Caco-2 (cell line): ENCODE results near the gene ECE2. TPM values are rescaled to one million over a fixed set of nuclear protein-coding genes. Genes with fewer than 3 reads are reported as not detected.

Source experiments
- BruUV-seq: library from RNA; stranded (reverse); fragments of 400-500 nt; replicated peaks from 2 replicates; lab custom pipeline; 2021; lab: Mats Ljungman, UMichigan
- CTCF ChIA-PET: fragments of 300-600 bp; sonication (Branson Sonifier 250); formaldehyde crosslinking; loops from one replicate; lab custom pipeline; 2022; ENCODE audit warnings: antibody characterized with exemption; lab: Charles Lee
- POLR2A ChIA-PET: fragments of 300-600 bp; sonication (Branson Sonifier 250); formaldehyde crosslinking; loops from one replicate; lab custom pipeline; 2022; ENCODE audit warnings: antibody characterized with exemption; lab: Charles Lee
- DNase-seq, 2 experiments: peaks; one replicate each; pipeline versions ENCODE4 v3.0.0 to v3.0.0-alpha.2; 2020 to 2022
- H3K27me3 ChIP-seq: replicated peaks from 2 replicates; pipeline ENCODE4 v1.6.0; 2011; ENCODE audit warnings: low read length; ENCODE audit not compliant: control insufficient read depth, insufficient read depth
- H3K36me3 ChIP-seq: 2 replicates; pipeline ENCODE4 v1.5.1; 2011; ENCODE audit warnings: low read length; ENCODE audit not compliant: control insufficient read depth, insufficient read depth
- H3K4me1 ChIP-seq: fragments of 250-450 bp; sonication (Bioruptor Pico); 2 replicates; pipeline ENCODE4 v1.5.1; 2020; ENCODE audit warnings: mild to moderate bottlenecking
- H3K4me3 ChIP-seq: 2 replicates; pipeline ENCODE4 v1.5.1; 2011; ENCODE audit warnings: low read depth, mild to moderate bottlenecking, control low read depth, low read length
- H3K9me3 ChIP-seq: fragments of 250-450 bp; sonication (Bioruptor Pico); 2 replicates; pipeline ENCODE4 v1.5.1; 2020; ENCODE audit warnings: mild to moderate bottlenecking, moderate library complexity
- H3K27ac Mint-ChIP-seq: one replicate; pipeline ENCODE4 v1.8.0; 2022; ENCODE audit warnings: mixed read lengths; ENCODE audit not compliant: unreplicated experiment
- H3K27me3 Mint-ChIP-seq: one replicate; pipeline ENCODE4 v1.8.0; 2022; ENCODE audit warnings: mixed read lengths; ENCODE audit not compliant: insufficient read depth, unreplicated experiment
- H3K36me3 Mint-ChIP-seq: one replicate; pipeline ENCODE4 v1.8.0; 2022; ENCODE audit warnings: mild to moderate bottlenecking, mixed read lengths; ENCODE audit not compliant: insufficient read depth, unreplicated experiment
- H3K4me1 Mint-ChIP-seq: one replicate; pipeline ENCODE4 v1.8.0; 2022; ENCODE audit warnings: low read depth, mixed read lengths; ENCODE audit not compliant: unreplicated experiment
- H3K4me3 Mint-ChIP-seq: one replicate; pipeline ENCODE4 v1.8.0; 2022; ENCODE audit warnings: mild to moderate bottlenecking, moderate library complexity, mixed read lengths; ENCODE audit not compliant: unreplicated experiment
- H3K9me3 Mint-ChIP-seq: one replicate; pipeline ENCODE4 v1.8.0; 2022; ENCODE audit warnings: mixed read lengths; ENCODE audit not compliant: unreplicated experiment
- intact Hi-C: fragments of 100-400 bp; cut with micrococcal nuclease; formaldehyde crosslinking; loops from one replicate; pipeline ENCODE4 v1.10.0; 2022; ENCODE audit not compliant: unreplicated experiment
- total RNA-seq: library from RNA; stranded (reverse); gene quantifications from 2 replicates; pipeline ENCODE4 v1.2.3, GENCODE V29; 2022
- TF ChIP-seq, protein P1 (sequence below), 2 experiments: fragments of 200-600 bp in 1 of 2; IDR thresholded peaks; 1 replicate in 1 of 2; 2 replicates in 1 of 2; pipeline versions ENCODE4 v1.5.1 to v1.8.0; 2011 to 2022; ENCODE audit warnings: antibody characterized with exemption in 1 of 2, control low read depth in 1 of 2, inconsistent platforms in 1 of 2, low read depth in 1 of 2, low read length in 1 of 2, mild to moderate bottlenecking in 1 of 2, moderate library complexity in 1 of 2; ENCODE audit not compliant: insufficient read depth in 1 of 2, severe bottlenecking in 1 of 2, unreplicated experiment in 1 of 2

The ECE2 gene
- total RNA-seq, 1 experiment from 2014 or later, result not detected

DNA sequence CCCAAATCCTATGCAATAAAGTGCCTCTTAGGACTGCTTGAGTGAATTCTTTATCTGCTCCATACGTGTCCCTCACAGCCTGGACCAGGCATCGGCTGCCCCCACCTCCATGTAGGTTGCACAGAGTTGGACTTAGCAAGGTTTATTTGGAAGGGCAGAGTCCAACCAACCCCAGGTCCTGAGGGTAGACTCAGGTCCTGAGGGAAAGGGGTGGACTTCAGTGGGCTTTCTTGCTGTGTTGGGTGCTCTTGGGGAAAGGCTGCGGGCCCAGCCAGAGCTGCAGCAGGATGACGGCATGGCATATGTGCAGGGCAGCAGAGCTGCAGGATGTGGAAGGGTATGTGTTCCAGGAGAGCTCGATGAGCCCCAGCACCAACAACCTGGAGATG is 33.5 kb upstream of the ECE2 start:
- no peaks in the 10 kb centered on the region for H3K4me1 Mint-ChIP-seq
- H3K4me1 ChIP-seq, result no peaks in the 10 kb centered on the region
- intact Hi-C loops, result no loop called here
- no peak overlapping the region for H3K4me3 ChIP-seq
- POLR2A ChIA-PET, result no interaction called here
- peaks cover 28% of the 10 kb centered on the region for H3K36me3 Mint-ChIP-seq
- TF ChIP-seq, protein P1, sequence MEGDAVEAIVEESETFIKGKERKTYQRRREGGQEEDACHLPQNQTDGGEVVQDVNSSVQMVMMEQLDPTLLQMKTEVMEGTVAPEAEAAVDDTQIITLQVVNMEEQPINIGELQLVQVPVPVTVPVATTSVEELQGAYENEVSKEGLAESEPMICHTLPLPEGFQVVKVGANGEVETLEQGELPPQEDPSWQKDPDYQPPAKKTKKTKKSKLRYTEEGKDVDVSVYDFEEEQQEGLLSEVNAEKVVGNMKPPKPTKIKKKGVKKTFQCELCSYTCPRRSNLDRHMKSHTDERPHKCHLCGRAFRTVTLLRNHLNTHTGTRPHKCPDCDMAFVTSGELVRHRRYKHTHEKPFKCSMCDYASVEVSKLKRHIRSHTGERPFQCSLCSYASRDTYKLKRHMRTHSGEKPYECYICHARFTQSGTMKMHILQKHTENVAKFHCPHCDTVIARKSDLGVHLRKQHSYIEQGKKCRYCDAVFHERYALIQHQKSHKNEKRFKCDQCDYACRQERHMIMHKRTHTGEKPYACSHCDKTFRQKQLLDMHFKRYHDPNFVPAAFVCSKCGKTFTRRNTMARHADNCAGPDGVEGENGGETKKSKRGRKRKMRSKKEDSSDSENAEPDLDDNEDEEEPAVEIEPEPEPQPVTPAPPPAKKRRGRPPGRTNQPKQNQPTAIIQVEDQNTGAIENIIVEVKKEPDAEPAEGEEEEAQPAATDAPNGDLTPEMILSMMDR (IDR thresholded peaks at IDR 0.05; ENCODE audit: insufficient read depth in 1 of 2, low read depth in 1 of 2, low read length in 1 of 2, severe bottlenecking in 1 of 2, unreplicated experiment in 1 of 2), result no peak
- no peak for DNase-seq
- H3K4me3 Mint-ChIP-seq, result no peak overlapping the region
- H3K27me3 Mint-ChIP-seq, result no peaks in the 10 kb centered on the region
- no peaks in the 10 kb centered on the region for H3K9me3 ChIP-seq
- CTCF ChIA-PET, result interaction anchor here (0.6 kb wide), 1 partner anchor 22 kb away, joined by 4 read pairs; no protein-coding TSS in a partner anchor
- H3K27ac Mint-ChIP-seq, result no peak overlapping the region
- H3K9me3 Mint-ChIP-seq, result no peaks in the 10 kb centered on the region
- no peaks in the 10 kb centered on the region for H3K27me3 ChIP-seq
- no TSS peak for BruUV-seq
- H3K36me3 ChIP-seq, result no peaks in the 10 kb centered on the region; the same call in 1 of the 2 replicates

- Histone ChIP-seq H3K27me3 (no peaks in the 10 kb centered on the region), H3K4me3 (peak within 1 kb of the TSS; percentile 89), H3K36me3 (no peaks in the 10 kb centered on the region; the same call in 1 of the 2 replicates), H3K4me1 (no peaks in the 10 kb centered on the region), H3K9me3 (no peaks in the 10 kb centered on the region)
- peaks cover 27% of the 10 kb centered on the region for H3K36me3 Mint-ChIP-seq
- no peaks in the 10 kb centered on the region for H3K9me3 Mint-ChIP-seq
- peak; percentile 87 to 91 for DNase-seq
- ChIA-PET POLR2A (no interaction called here), CTCF (interaction anchor here (1.0 kb wide), 1 partner anchor 9 kb away, joined by 4 read pairs; no protein-coding TSS in a partner anchor)
- intact Hi-C loops, result loop anchor here (1.0 to 2.0 kb wide), 3 partner anchors 18 to 104 kb away; no protein-coding TSS in a partner anchor
- BruUV-seq, result TSS peak; percentile 79
- H3K4me1 Mint-ChIP-seq, result no peaks in the 10 kb centered on the region
- no peaks in the 10 kb centered on the region for H3K27me3 Mint-ChIP-seq
- H3K27ac Mint-ChIP-seq, result peak within 1 kb of the TSS; percentile 96
- H3K4me3 Mint-ChIP-seq, result peak within 1 kb of the TSS; percentile 89
- TF ChIP-seq, protein P1 (IDR thresholded peaks at IDR 0.05; ENCODE audit: insufficient read depth in 1 of 2, low read depth in 1 of 2, low read length in 1 of 2, severe bottlenecking in 1 of 2, unreplicated experiment in 1 of 2), result peak in 1 of 2 experiments; percentile 19
Observed at GRCh38 chr3:184248454-184249411, 27.1 kb upstream of the ECE2 start, which contains the start of gene ALG3. ALG3 (minus strand) TSS chr3:184248962; CDS start chr3:184248940, 22 bp downstream.

GRCh38 chr3:184249412-184250166 is 26.2 kb upstream of the ECE2 start, which contains the start of gene EEF1AKMT4:
EEF1AKMT4 (plus strand) TSS chr3:184249672; CDS start chr3:184249695, 23 bp downstream.
- Histone ChIP-seq H3K9me3 (no peaks in the 10 kb centered on the region), H3K4me1 (no peaks in the 10 kb centered on the region), H3K4me3 (peak within 1 kb of the TSS; percentile 89), H3K36me3 (no peaks in the 10 kb centered on the region; the same call in 1 of the 2 replicates), H3K27me3 (no peaks in the 10 kb centered on the region)
- Mint-ChIP-seq H3K36me3 (peaks cover 22% of the 10 kb centered on the region), H3K9me3 (no peaks in the 10 kb centered on the region), H3K4me1 (no peaks in the 10 kb centered on the region), H3K4me3 (peak within 1 kb of the TSS; percentile 89), H3K27me3 (no peaks in the 10 kb centered on the region), H3K27ac (peak within 1 kb of the TSS; percentile 96)
- TF ChIP-seq, protein P1 (IDR thresholded peaks at IDR 0.05; ENCODE audit: insufficient read depth in 1 of 2, low read depth in 1 of 2, low read length in 1 of 2, severe bottlenecking in 1 of 2, unreplicated experiment in 1 of 2), result peak; percentile 38 to 60
- POLR2A ChIA-PET, result no interaction called here
- intact Hi-C loops, result loop anchor here (1.0 to 2.0 kb wide), 4 partner anchors 13 to 105 kb away; no protein-coding TSS in a partner anchor
- CTCF ChIA-PET, result interaction anchor here (0.6 to 1.0 kb wide), 3 partner anchors 9 to 75 kb away, joined by 4 to 5 read pairs (median 4); no protein-coding TSS in a partner anchor
- BruUV-seq, result TSS peak; percentile 51
- peak; percentile 97 to 98 for DNase-seq
